Measurements from ENCODE around the gene RPL32.
"Not testable (repeated sequence)": the region's sequence is repeated elsewhere in the genome, so short reads cannot be mapped to it uniquely, and the experiment has no call there.

RPL32 gene

DNA sequence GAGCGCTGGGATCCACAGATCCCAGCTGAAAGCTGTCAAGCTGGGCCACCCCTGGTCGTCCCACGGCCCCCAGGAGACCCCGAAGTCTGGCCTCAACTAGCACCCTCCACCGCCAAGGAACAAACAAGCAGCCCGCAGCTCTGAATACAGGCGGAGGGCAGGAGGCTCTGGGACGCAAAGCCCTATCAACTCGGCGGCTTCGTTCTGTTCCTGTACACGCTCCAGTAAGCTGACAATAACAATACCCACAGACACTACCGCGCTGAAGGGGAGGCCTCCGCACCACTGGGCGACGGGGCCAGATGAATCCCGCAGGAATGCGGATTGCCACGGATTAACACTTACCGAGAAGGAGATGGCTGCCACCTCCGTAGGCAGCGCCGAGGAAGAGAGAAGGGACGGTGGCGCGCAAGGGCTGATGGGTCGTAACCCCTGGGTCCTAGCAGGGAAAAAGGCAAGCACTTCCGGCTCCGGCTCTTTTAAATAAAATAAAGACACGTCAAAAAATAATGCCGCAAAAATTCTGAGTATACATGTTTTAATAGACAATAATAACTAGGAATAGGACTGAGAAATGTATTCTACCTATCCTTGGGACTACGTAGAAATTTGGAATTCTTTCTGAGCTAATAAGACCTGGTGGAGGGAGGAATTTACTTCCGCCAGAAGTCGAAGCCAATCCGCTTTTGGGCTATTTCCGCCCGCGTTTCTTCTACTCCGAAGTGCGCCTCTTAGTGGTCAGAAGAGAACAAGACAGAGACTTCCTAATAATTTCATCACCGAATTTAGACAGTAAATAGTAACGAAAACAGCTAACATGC is at the start of gene RPL32:
TSS of gene RPL32 (minus strand) at position 417 of the 821 bp plus-strand sequence. CDS start 1,328 bp downstream, outside the sequence.
- peak; percentile 93 for DNase-seq (ENCODE audit: low spot score)

DNA sequence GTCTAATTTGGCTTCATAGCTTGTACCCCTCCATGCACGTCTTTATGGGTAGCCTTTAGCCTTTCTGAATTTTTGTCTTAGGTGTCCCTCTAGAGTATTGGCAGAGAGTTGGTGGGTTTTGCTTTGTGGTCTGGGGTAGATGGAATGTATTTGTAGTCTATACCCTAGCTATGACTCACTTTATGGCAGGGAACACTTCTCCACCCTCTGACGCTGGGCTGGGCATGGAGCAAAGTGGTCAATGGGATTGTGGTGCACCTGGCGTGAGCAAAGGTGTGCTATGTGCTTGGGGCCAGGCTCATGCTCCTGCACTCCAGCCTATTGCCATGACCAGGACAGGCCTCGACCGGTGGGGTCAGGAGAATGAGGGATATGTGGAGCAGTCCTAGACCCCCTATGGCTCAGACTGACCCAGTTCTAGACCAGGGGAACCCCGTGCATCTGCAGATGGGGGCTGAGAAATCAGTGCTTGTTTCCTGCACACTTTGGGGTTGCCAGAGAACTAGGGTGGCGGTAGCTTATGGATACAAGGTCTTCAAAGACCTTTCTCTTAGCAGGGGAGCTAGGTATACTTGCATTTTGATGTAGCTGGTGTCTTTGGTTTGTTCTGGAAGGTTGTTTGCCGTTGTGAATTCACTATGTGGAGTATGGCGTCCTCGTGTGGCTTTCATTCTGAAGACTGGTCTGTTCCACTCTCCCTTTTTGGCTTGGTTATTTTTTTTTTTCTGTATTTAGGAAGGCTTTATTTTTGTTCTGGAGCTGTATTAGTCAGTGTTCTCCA is 49.4 kb upstream of the RPL32 start:
- DNase-seq (ENCODE audit: low spot score): no peak

DNA sequence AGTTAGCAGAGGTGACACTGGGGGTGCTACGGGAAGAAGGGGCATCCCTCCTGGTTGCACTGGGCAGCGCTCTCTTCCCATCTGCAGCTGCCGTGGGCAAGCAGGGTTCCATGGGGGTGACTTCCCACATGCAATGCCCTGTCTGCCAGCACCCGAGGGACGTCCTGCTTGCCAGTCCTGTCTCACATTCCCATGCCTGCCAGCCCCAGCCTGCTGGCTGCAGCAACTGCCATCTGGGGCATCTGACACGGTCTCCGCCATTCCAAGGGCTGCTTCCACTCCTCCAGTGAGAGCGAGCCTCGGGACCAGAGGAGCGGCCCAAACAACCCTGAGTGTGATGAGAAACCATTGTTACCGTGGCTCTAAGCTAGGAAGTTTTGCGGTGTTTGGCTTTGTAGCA is 45.4 kb upstream of the RPL32 start:
- peak; percentile 30 for DNase-seq (ENCODE audit: low spot score)

DNA sequence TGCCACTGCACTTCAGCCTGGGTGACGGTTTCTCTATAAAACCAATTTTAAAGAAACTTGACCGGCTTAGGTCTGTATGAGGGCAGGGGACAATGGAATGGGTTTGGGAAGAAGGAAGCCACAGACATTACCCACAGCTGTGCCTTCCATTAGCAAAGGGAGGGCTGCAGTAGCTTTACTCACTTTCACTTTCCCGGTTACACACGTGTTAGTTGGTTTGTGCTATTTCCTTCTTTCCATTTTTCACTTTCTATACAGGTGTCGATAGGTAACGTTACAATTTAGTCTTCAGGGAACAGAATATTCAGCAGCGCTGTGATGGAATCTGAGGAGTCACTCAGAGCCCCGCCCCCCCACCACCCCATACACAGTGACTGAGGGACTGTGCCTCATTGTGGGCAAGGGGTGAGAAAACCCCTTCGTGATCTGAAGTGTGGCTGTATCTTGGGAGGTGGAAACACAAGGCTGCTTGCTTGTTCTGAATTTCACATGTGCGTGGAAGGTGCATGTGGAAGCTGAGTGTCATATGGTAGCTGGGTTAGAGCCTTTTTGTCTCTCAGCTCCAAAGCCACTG is 44.8 kb upstream of the RPL32 start:
- no peak for DNase-seq (ENCODE audit: low spot score)

DNA sequence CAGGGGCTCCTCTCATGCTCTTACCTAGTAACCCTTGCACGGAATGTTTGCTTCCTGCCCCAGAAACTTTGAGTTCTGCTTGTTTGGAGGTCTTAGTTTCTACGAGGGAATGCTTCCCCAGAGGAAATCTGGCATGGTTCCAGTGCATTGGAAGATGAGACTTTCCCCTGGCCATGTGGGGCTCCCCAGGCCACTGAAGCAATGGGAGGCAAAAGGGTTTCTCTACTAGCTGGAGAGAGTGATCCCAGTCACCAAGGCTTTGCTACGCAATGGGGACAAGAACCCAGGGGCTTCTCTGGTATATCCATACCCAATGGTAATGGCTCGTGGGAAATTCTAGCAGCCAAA is 44.2 kb upstream of the RPL32 start:
- no peak for DNase-seq (ENCODE audit: low spot score)

DNA sequence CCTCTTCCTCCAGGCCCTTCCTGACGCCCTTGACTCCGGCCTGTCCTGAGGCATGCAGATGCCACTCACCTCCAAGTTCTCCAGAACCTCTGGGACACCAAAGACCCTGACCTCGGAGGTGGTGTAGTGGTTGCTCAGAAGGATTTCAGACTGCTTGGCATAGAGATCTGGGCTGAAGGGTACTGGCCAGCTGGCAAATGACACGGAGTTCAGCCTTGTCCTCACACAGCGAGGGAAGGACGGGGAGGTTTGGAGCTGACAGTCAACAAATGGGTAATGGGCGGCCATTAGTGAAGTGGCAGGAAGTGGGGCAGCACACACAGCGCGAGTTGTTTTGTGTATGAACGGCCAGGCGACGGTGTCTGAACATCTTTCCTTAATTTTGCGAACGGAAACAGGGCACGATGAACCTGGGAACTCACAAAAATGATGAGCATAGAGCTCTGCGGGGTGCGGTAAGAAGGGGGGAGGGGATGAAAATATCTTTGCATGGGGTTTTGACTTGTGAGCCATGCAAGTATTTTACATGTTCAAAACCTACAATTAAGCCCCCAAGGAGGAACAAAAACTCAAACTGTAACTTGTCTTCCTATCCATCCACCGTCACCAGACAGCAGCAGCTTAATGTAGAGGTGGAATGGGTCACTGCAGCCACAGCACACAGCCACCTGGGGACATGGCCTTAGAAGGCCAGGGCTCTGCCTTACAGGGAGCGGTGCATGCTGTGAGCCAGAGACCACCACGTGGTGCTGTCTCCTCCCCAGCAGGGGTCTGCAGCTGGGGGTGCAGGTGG is 43.6 kb upstream of the RPL32 start:
- DNase-seq (ENCODE audit: low spot score): no peak

DNA sequence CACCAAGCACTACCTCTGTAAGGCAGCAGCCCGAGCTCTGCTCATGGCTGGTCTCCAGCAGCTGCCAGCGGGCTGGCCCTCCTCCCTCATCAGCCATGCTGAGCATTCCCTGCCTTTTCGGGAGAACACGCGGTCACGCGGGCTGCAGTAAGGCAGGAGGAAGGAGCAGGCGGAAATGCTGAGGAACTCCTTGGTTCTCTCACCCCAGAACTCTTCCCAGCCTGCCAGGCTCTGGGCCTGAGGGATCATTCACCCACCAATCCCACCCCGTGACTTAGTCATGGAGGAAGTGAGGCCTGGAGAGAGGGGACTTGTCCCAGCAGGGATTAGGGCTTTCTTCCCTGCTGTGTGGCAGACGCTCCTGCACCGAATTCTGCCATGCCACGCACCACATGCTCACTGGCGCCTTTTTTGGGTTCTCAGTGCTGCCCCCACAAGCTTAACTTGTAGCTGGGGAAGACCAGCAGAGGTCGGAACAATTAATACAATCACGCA is 42.9 kb upstream of the RPL32 start:
- peak; percentile 87 for DNase-seq (ENCODE audit: low spot score)

DNA sequence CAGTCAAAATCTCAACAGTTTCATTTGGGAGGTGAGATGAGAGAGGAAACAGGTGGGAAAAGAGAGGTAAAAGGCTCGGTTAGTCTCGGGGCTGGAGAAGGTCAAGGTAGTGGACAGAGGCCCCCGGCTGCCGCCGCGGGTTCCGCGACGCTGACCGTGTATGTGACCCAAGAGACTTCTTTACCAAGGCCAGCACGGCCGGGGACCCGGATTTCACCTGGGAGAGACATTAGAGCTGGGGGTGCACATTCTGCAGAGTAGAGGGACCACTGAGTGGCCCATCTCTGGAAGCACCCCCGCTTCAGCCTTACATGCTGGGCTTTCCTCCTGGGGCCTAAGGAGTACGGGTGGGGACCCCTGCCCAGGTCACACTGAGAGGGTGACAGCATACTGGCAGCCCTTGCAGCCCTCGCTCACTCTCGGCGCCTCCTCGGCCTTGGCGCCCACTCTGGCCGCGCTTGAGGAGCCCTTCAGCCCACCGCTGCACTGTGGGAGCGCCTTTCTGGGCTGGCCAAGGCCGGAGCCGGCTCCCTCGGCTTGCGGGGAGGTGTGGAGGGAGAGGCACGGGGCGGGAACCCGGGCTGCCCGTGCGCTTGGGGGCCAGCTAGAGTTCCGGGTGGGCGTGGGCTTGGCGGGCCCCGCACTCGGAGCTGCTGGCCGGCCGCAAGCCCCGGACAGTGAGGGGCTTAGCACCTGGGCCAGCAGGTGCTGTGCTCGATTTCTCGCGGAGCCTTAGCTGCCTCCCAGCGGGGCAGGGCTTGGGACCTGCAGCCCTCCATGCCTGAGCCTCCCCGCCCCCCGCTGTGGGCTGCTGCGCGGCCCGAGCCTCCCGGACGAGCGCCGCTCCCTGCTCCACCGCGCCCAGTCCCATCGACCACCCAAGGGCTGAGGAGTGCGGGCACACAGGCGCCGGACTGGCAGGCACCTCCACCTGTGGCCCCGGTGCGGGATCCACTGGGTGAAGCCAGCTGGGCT is 41.3 kb upstream of the RPL32 start:
- no peak for DNase-seq (ENCODE audit: low spot score)

DNA sequence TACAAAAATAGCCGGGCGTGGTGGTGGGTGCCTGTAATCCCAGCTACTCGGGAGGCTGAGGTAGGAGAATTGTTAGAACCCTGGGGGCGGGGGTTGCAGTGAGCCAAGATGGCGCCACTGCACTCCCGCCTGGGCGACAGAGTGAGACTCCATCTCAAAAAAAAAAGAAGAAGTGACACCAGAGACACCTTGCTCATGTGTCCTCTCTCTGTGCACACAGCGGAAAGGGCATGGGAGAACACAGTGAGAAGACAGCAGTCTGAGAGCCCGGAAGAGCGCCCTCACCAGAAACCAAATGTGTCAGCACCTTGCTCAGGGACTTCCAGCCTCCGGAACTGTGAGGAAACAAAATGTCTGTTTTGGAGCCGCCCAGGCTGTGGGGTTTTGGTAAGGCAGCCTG is 40.5 kb upstream of the RPL32 start:
- DNase-seq (ENCODE audit: low spot score): not testable (repeated sequence)

DNA sequence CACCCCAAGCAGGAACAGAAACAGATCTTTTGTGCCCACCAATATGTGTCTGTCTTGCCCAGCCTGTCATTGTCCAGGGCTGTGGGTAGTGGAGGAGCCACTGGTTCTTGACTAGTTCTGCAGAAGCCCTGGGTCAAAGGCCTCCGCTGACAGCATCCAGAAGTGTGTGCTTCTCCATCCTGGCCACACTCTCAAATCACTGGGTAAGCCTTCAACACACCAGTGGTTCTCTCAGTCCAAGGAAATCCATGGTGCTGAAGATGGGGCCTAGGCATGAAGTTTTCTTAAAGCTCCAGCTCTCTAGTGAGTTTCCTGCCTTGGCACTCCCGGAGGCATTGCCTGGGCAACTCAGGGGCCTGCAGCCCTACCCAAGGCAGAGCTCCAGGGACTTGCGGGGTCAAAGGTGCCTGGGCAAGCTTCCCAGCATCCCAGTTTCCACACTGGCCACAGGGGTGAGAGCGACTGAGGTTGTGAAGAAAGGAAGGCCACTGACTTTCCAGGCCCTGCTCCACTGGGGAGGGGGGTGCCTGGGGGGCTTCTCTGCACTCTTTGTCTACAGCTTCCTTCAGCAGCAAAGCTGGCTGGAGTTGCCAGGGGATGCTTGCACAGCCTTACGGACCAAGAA is 37.9 kb upstream of the RPL32 start:
- peak; percentile 57 for DNase-seq (ENCODE audit: low spot score)

DNA sequence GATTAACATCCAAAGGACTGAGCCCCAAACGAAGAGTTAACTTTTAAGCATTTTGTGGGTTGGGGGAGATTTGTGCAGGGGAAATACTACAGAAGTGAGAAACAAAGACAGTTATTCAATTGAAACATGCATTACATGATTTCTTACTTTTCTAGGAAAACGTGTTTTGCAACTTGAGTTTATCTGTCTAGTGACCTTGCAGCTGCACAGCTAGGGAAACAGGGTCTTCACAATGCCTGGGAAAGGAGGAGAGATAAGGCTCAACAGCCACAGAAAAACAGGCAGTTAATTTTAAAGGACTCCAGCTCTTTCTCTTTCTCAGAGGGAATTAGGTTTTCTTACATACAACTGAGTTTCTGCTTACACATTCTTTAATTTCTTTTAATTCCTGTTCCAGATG is 37.4 kb upstream of the RPL32 start:
- not testable (repeated sequence) for DNase-seq (ENCODE audit: low spot score)

DNA sequence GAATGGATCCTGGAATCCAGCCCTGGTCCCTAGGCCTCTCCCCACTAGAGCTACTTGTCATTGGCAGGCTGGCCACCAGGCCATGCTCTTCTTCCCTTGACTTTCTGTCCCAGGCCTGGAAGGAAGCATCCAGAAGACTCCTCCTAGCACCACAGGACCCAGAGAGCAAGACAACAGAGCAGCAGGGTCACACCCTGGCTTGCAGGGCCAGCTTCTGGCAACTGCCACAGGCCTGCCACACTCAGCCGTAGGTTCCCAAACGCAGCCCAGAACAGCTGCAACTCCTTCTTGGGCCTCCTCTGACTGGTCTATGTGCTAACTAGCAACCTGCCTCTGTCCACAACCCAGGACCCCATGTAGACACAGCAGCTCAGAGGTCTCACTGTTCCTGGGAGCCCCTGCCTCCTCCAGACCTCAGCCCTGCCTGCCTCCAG is 36.8 kb upstream of the RPL32 start:
- no peak for DNase-seq (ENCODE audit: low spot score)

DNA sequence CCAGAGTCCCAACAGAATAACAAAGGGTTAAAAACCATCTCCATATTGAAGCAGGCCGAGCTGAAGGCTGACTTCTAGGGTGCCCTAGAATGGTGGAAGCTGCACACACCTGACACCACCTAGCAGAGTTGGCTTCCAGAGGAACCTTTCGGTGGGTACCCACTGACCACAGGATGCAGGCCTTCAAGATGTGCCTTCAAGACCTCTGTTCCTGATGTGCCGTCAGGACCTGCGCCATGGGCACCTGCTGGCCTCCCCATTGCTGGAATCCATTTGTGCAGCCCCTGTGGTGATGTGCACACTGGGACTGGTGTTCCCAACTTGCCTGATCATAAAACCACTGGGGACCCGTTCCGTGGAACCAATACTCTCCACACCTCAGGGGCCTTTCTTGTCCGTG is 35.7 kb upstream of the RPL32 start:
- no peak for DNase-seq (ENCODE audit: low spot score)

DNA sequence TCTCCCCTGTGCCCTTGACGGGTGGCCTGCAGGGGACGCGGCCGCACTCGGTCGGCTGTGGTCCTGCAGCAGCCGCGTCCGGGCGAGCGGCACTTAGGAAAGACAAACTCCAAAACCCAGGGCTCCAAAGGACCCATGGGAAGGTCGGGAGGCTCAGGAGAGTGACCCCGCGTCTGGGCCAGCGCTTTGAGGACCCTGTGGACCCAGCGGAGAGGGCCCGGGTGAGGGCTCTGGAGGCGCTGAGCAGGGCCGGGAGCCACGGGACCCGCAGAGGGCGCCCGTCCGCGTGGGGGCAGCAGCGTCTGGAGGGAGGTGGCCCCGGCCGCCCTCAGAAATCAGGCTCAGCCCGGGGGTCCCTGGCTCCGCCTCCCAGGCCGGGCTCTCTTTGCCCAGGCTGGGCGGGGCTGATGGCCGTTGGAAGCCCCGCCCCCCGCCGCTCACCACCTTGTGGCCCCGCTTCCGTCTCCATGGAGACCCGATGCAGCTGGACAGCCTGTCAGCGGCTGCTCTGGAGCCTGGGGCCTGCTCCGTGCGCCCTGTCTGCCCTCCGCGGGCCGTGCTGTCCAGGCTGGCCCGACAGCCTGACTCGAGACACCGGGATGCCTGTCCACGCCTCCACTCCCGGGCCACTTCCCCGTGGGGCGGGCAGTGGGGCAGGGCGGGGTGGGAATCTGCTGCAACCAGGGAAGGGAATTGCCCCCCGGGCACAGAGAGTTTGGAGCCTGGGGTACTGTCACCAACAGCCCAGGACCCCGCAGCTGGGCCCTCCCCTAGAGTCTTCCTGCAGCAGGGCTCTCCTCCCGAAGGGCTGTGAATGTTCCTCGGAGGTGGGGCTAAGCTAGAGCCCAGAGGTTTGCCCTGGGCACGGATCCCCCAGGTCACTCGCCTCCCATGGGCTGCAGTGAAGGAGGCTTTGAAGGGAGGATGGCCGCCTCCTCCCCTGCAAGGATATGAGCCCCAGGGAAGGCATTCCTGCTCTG is 34.8 kb upstream of the RPL32 start:
- no peak for DNase-seq (ENCODE audit: low spot score)

DNA sequence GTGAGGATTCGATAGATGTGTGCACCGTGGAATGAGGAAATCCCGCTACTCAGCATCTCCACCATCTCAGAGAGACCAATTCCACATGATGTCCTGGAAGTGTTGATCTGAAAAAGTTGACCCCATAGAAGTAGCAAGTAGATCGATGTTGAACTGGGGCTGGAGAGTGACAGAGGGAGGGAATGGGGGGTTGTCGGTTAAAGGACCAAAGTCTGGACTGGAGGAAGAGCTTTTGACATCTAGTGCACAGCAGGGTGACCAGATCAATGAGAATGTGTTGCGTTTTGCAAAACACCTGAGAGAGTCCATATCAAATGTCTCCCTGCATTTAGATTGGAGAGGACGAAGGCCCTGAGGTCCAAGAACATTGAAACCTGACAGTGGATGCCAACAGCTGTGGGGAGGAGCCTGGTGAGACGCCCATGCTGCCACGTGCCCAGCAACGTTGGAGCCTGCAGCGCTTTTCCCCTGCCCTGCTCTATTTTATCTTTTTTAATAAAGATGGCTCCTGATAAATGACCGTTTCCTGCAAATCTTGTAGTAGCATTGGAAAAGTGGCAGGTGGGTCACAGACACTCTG is 30.1 kb upstream of the RPL32 start:
- no peak for DNase-seq (ENCODE audit: low spot score)

DNA sequence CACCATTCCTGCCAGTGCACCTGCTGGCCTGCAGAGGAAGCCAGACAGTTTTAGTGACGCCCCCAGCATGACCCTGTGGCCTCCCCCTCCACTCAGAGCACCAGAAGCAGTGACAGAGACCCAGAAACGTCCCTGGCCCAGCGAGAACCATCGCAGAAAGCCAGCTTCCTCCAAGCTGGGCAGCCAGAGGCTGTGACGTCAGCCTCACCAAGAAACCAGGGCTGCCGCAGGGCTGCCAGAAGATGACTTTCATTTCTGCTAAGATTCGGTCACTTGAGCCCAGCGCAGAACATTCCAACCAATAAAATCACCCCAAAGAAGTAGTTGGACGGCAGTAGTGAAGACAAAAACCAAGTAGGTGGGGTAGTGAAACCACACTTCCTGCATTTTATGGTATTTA is 29.6 kb upstream of the RPL32 start:
- peak; percentile 52 for DNase-seq (ENCODE audit: low spot score)

DNA sequence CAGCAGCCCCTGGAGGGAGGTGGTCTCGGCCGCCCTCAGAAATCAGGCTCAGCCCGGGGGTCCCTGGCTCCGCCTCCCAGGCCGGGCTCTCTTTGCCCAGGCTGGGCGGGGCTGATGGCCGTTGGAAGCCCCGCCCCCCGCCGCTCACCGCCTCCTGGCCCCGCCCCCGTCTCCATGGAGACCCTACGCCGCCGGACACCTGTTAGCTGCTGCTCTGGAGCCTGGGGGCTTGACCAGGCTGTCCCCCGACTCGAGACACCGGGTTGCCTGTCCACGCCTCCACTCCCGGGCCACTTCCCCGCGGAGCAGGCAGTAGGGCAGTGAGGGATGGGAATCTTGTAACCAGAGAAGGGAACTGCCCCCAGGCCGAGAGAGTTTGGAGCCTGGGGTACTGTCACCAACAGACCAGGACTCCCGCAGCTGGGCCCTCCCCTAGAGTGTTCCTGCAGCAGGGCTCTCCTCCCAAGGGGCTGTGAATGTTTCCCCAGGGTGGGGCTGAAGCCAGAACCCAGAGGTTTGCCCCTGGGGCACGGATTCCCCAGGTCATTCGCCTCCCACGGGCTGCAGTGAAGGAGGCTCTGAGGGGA is 27.8 kb upstream of the RPL32 start:
- no peak for DNase-seq (ENCODE audit: low spot score)

All from Ammon's horn (tissue), 1 donor.